GM20000 (cell line): ENCODE measurements around the gene UBE2U.

ENCODE experiments used
- DNase-seq: peaks from one replicate; pipeline ENCODE4 v3.0.0; 2012; ENCODE audit warnings: low spot score
- CTCF ChIP-seq: IDR thresholded peaks from 2 replicates; pipeline ENCODE4 v1.5.1; 2012; ENCODE audit warnings: mild to moderate bottlenecking, control low read depth; ENCODE audit errors: extremely low read depth, missing control alignments

UBE2U gene

GRCh38 chr1:64268653-64269557 is 65.5 kb downstream of the UBE2U start:
- peak; percentile 57 for TF ChIP-seq CTCF
- peak; percentile 54 for DNase-seq

DNA sequence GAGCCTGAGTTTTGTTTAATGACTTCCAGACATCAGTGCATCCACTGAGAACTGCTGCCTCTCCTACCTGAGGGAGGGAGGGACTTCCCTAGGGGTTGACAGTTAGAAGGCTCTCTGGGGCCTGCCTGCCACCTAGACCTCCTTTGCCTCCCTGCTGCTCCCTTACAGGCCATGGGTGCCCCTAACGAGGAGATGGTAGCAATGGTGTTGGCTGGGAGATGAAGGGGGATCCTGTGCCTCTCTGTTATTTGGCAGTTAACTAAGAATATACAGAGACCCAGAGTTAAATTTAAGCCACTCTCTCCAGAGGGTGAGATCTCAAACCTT is 66.1 kb downstream of the UBE2U start:
- DNase-seq = no peak
- TF ChIP-seq CTCF = no peak

DNA sequence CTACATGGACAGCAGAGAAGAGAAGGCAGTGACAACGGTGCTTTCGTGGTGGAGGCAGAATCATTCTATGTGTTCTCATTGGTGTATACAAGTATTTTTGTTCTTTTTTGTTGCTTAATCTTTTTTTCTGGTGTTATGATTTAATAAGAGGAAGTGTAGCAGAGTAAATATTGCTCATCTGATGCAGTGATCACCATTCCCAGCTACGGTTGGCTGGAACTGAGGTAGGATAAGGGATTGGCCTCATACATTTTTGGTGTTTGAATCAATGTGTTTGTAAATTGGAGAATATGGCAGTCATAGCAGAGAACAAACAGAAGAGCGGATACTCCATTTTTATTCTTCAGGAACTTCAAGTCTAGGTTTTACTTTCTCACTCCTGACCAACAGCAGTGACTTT is 76.6 kb downstream of the UBE2U start:
- TF ChIP-seq CTCF = no peak
- DNase-seq = no peak

- no peak for TF ChIP-seq CTCF
- DNase-seq = no peak
Measured at GRCh38 chr1:64282351-64282750, 78.9 kb downstream of the UBE2U start.

DNA sequence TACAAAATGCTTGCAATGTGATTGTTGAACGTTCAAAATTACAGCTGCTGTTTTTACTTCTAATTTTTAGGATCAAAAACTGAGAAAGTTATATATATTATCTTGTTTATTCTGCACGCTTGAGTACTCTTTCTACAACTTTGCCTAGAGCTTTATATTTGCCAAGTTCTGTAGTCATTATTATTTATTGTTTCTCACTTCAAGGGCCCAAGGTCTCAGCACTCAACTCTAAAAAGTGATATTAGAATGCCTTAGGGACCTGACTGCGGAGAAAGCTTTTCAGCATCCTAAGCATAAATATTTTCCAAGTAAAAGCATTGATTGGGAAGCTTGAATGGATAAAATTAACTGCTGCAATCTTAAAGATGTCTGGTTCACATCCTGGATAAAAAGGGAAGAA is 83.6 kb downstream of the UBE2U start:
- no peak for DNase-seq
- no peak for TF ChIP-seq CTCF

DNA sequence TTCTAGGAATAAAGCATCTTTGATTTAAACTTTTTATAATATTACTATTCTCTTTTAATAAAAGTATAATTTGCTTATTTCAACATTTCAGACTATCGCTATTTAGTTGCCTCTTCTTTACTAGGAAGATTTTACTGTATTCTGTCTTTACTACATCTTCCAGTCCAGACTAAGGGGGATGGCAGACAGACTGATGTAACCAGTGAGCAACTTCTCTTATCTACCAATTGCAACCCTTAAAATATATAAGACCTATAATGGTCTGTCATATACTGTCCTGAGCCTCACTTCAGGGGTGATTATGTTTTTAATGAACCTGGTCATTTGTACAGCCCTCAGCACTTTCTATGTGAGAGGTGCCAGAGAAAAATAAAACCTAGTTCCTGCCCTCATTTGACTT is 87.0 kb downstream of the UBE2U start:
- no peak for TF ChIP-seq CTCF
- DNase-seq = no peak

GRCh38 chr1:64291931-64292330 is 88.5 kb downstream of the UBE2U start:
- DNase-seq = no peak
- TF ChIP-seq CTCF = no peak
